Measurements from ENCODE around the gene CLCN1.
"Not testable (repeated sequence)": the region's sequence is repeated elsewhere in the genome, so short reads cannot be mapped to it uniquely, and the experiment has no call there.

CLCN1 gene

GRCh38 chr7:143389316-143390103 lies 73.6 kb downstream of the CLCN1 start:
- DNase-seq = no peak
- Histone ChIP-seq H3K4me3 (ENCODE audit: insufficient read depth, low read depth, low read length, poor library complexity, severe bottlenecking) (no peak overlapping the region), H3K9me3 (ENCODE audit: control insufficient read depth, low read length) (no peaks in the 10 kb centered on the region), H3K27me3 (replicated peaks; ENCODE audit: control insufficient read depth, insufficient read depth, low read length, poor library complexity, severe bottlenecking) (no peaks in the 10 kb centered on the region), H3K4me1 (ENCODE audit: control insufficient read depth, insufficient read depth, low read length, poor library complexity, severe bottlenecking) (peaks cover 24% of the 10 kb centered on the region), H3K36me3 (ENCODE audit: control insufficient read depth, insufficient read depth, low read length) (peaks cover 63% of the 10 kb centered on the region), H3K27ac (ENCODE audit: insufficient read depth, low read length, poor library complexity, severe bottlenecking) (no peak overlapping the region)

GRCh38 chr7:143390104-143390772 lies 74.3 kb downstream of the CLCN1 start:
- Histone ChIP-seq H3K27ac (ENCODE audit: insufficient read depth, low read length, poor library complexity, severe bottlenecking) (no peak overlapping the region), H3K4me1 (ENCODE audit: control insufficient read depth, insufficient read depth, low read length, poor library complexity, severe bottlenecking) (peaks cover 17% of the 10 kb centered on the region), H3K36me3 (ENCODE audit: control insufficient read depth, insufficient read depth, low read length) (peaks cover 67% of the 10 kb centered on the region), H3K4me3 (ENCODE audit: insufficient read depth, low read depth, low read length, poor library complexity, severe bottlenecking) (no peak overlapping the region), H3K9me3 (ENCODE audit: control insufficient read depth, low read length) (no peaks in the 10 kb centered on the region), H3K27me3 (replicated peaks; ENCODE audit: control insufficient read depth, insufficient read depth, low read length, poor library complexity, severe bottlenecking) (no peaks in the 10 kb centered on the region)
- no peak for DNase-seq

GRCh38 chr7:143390773-143391317 lies 74.9 kb downstream of the CLCN1 start:
- no peak for DNase-seq
- peaks cover 11% of the 10 kb centered on the region for H3K4me1 ChIP-seq (ENCODE audit: control insufficient read depth, insufficient read depth, low read length, poor library complexity, severe bottlenecking)
- H3K27ac ChIP-seq (ENCODE audit: insufficient read depth, low read length, poor library complexity, severe bottlenecking) = no peak overlapping the region
- peaks cover 73% of the 10 kb centered on the region for H3K36me3 ChIP-seq (ENCODE audit: control insufficient read depth, insufficient read depth, low read length)
- no peaks in the 10 kb centered on the region for H3K27me3 ChIP-seq (replicated peaks; ENCODE audit: control insufficient read depth, insufficient read depth, low read length, poor library complexity, severe bottlenecking)
- H3K9me3 ChIP-seq (ENCODE audit: control insufficient read depth, low read length) = no peaks in the 10 kb centered on the region
- no peak overlapping the region for H3K4me3 ChIP-seq (ENCODE audit: insufficient read depth, low read depth, low read length, poor library complexity, severe bottlenecking)

- no peak for DNase-seq
- Histone ChIP-seq H3K4me1 (ENCODE audit: control insufficient read depth, insufficient read depth, low read length, poor library complexity, severe bottlenecking) (peaks cover 2% of the 10 kb centered on the region), H3K4me3 (ENCODE audit: insufficient read depth, low read depth, low read length, poor library complexity, severe bottlenecking) (no peak overlapping the region), H3K27ac (ENCODE audit: insufficient read depth, low read length, poor library complexity, severe bottlenecking) (no peak overlapping the region), H3K36me3 (ENCODE audit: control insufficient read depth, insufficient read depth, low read length) (peaks cover 80% of the 10 kb centered on the region), H3K9me3 (ENCODE audit: control insufficient read depth, low read length) (no peaks in the 10 kb centered on the region), H3K27me3 (replicated peaks; ENCODE audit: control insufficient read depth, insufficient read depth, low read length, poor library complexity, severe bottlenecking) (no peaks in the 10 kb centered on the region)
Observed at GRCh38 chr7:143391462-143392404, 75.8 kb downstream of the CLCN1 start.

GRCh38 chr7:143392427-143392826 lies 76.5 kb downstream of the CLCN1 start:
- H3K27me3 ChIP-seq (replicated peaks; ENCODE audit: control insufficient read depth, insufficient read depth, low read length, poor library complexity, severe bottlenecking); H3K9me3 ChIP-seq (ENCODE audit: control insufficient read depth, low read length); H3K4me1 ChIP-seq (ENCODE audit: control insufficient read depth, insufficient read depth, low read length, poor library complexity, severe bottlenecking); DNase-seq; H3K4me3 ChIP-seq (ENCODE audit: insufficient read depth, low read depth, low read length, poor library complexity, severe bottlenecking); H3K27ac ChIP-seq (ENCODE audit: insufficient read depth, low read length, poor library complexity, severe bottlenecking): not testable (repeated sequence)
- peaks cover 82% of the 10 kb centered on the region for H3K36me3 ChIP-seq (ENCODE audit: control insufficient read depth, insufficient read depth, low read length)

GRCh38 chr7:143392875-143393266 lies 77.0 kb downstream of the CLCN1 start:
- DNase-seq = no peak
- peaks cover 82% of the 10 kb centered on the region for H3K36me3 ChIP-seq (ENCODE audit: control insufficient read depth, insufficient read depth, low read length)
- no peak overlapping the region for H3K27ac ChIP-seq (ENCODE audit: insufficient read depth, low read length, poor library complexity, severe bottlenecking)

GRCh38 chr7:143393267-143394041 lies 77.5 kb downstream of the CLCN1 start:
- Histone ChIP-seq H3K4me1 (ENCODE audit: control insufficient read depth, insufficient read depth, low read length, poor library complexity, severe bottlenecking) (no peaks in the 10 kb centered on the region), H3K9me3 (ENCODE audit: control insufficient read depth, low read length) (no peaks in the 10 kb centered on the region), H3K4me3 (ENCODE audit: insufficient read depth, low read depth, low read length, poor library complexity, severe bottlenecking) (no peak overlapping the region), H3K36me3 (ENCODE audit: control insufficient read depth, insufficient read depth, low read length) (peaks cover 78% of the 10 kb centered on the region), H3K27me3 (replicated peaks; ENCODE audit: control insufficient read depth, insufficient read depth, low read length, poor library complexity, severe bottlenecking) (no peaks in the 10 kb centered on the region), H3K27ac (ENCODE audit: insufficient read depth, low read length, poor library complexity, severe bottlenecking) (no peak overlapping the region)
- DNase-seq = no peak

More at GRCh38 chr7:143392875-143393266, 77.0 kb downstream of the CLCN1 start:
- no peak overlapping the region for H3K4me3 ChIP-seq (ENCODE audit: insufficient read depth, low read depth, low read length, poor library complexity, severe bottlenecking)
- no peaks in the 10 kb centered on the region for H3K4me1 ChIP-seq (ENCODE audit: control insufficient read depth, insufficient read depth, low read length, poor library complexity, severe bottlenecking)
- H3K9me3 ChIP-seq (ENCODE audit: control insufficient read depth, low read length) = no peaks in the 10 kb centered on the region
- H3K27me3 ChIP-seq (replicated peaks; ENCODE audit: control insufficient read depth, insufficient read depth, low read length, poor library complexity, severe bottlenecking) = no peaks in the 10 kb centered on the region

- Histone ChIP-seq H3K27me3 (replicated peaks; ENCODE audit: control insufficient read depth, insufficient read depth, low read length, poor library complexity, severe bottlenecking) (no peaks in the 10 kb centered on the region), H3K4me1 (ENCODE audit: control insufficient read depth, insufficient read depth, low read length, poor library complexity, severe bottlenecking) (no peaks in the 10 kb centered on the region), H3K9me3 (ENCODE audit: control insufficient read depth, low read length) (no peaks in the 10 kb centered on the region), H3K36me3 (ENCODE audit: control insufficient read depth, insufficient read depth, low read length) (peaks cover 77% of the 10 kb centered on the region), H3K27ac (ENCODE audit: insufficient read depth, low read length, poor library complexity, severe bottlenecking) (no peak overlapping the region), H3K4me3 (ENCODE audit: insufficient read depth, low read depth, low read length, poor library complexity, severe bottlenecking) (no peak overlapping the region)
- no peak for DNase-seq
Observed at GRCh38 chr7:143394068-143394467, 78.2 kb downstream of the CLCN1 start.

- DNase-seq = no peak
- Histone ChIP-seq H3K4me1 (ENCODE audit: control insufficient read depth, insufficient read depth, low read length, poor library complexity, severe bottlenecking) (no peaks in the 10 kb centered on the region), H3K36me3 (ENCODE audit: control insufficient read depth, insufficient read depth, low read length) (peaks cover 78% of the 10 kb centered on the region), H3K27ac (ENCODE audit: insufficient read depth, low read length, poor library complexity, severe bottlenecking) (no peak overlapping the region), H3K27me3 (replicated peaks; ENCODE audit: control insufficient read depth, insufficient read depth, low read length, poor library complexity, severe bottlenecking) (no peaks in the 10 kb centered on the region), H3K4me3 (ENCODE audit: insufficient read depth, low read depth, low read length, poor library complexity, severe bottlenecking) (no peak overlapping the region), H3K9me3 (ENCODE audit: control insufficient read depth, low read length) (no peaks in the 10 kb centered on the region)
Observed at GRCh38 chr7:143394777-143395176, 78.9 kb downstream of the CLCN1 start.

All from effector memory CD4-positive, alpha-beta T cell (primary cell).